Measurements from ENCODE around the gene TOR1AIP2.
"Not testable (repeated sequence)": the region's sequence is repeated elsewhere in the genome, so short reads cannot be mapped to it uniquely, and the experiment has no call there.

TOR1AIP2 gene

GRCh38 chr1:179840107-179840506 lies 37.5 kb downstream of the TOR1AIP2 start:
- no peak overlapping the region for H2AFZ ChIP-seq (ENCODE audit: low read depth, low read length)
- H4K20me1 ChIP-seq (ENCODE audit: insufficient read depth, low read length) = no peaks in the 10 kb centered on the region
- H3K4me1 ChIP-seq (ENCODE audit: insufficient read depth, low read length) = no peaks in the 10 kb centered on the region
- no peak for ATAC-seq (ENCODE audit: insufficient read depth, low read depth)
- no peaks in the 10 kb centered on the region for H3K79me2 ChIP-seq (ENCODE audit: insufficient read depth, low read length)
- no peak overlapping the region for H3K27ac ChIP-seq (ENCODE audit: low read length)
- H3K9ac ChIP-seq (ENCODE audit: low read depth, low read length) = no peak overlapping the region
- no peak overlapping the region for H3K4me3 ChIP-seq (ENCODE audit: low read depth in 1 of 2, low read length in 2 of 2)
- no peak for DNase-seq
- H3K4me2 ChIP-seq (ENCODE audit: insufficient read depth, low read length) = no peak overlapping the region
- no peaks in the 10 kb centered on the region for H3K27me3 ChIP-seq (ENCODE audit: insufficient read depth, low read length, poor library complexity)
- H3K9me3 ChIP-seq (ENCODE audit: insufficient read depth, low read length, severe bottlenecking) = no peaks in the 10 kb centered on the region
- TF ChIP-seq EZH2 (IDR thresholded peaks at IDR 0.05; ENCODE audit: borderline replicate concordance, low read depth, low read length, severe bottlenecking) = no peak
- no peak for TF ChIP-seq CTCF (IDR thresholded peaks at IDR 0.05; ENCODE audit: borderline replicate concordance, extremely low read depth, low read length, poor library complexity, severe bottlenecking)
- H3K36me3 ChIP-seq (ENCODE audit: insufficient read depth, low read length) = peaks cover 11% of the 10 kb centered on the region; the same call in 1 of the 2 replicates

- not testable (repeated sequence) for H3K4me3 ChIP-seq (ENCODE audit: low read depth in 1 of 2, low read length in 2 of 2); DNase-seq; H3K36me3 ChIP-seq (ENCODE audit: insufficient read depth, low read length); H3K9ac ChIP-seq (ENCODE audit: low read depth, low read length); H4K20me1 ChIP-seq (ENCODE audit: insufficient read depth, low read length); H3K27me3 ChIP-seq (ENCODE audit: insufficient read depth, low read length, poor library complexity); H3K79me2 ChIP-seq (ENCODE audit: insufficient read depth, low read length); H3K9me3 ChIP-seq (ENCODE audit: insufficient read depth, low read length, severe bottlenecking); H2AFZ ChIP-seq (ENCODE audit: low read depth, low read length); H3K27ac ChIP-seq (ENCODE audit: low read length); H3K4me2 ChIP-seq (ENCODE audit: insufficient read depth, low read length); ATAC-seq (ENCODE audit: insufficient read depth, low read depth)
- H3K4me1 ChIP-seq (ENCODE audit: insufficient read depth, low read length) = peaks cover 16% of the 10 kb centered on the region
Observed at GRCh38 chr1:179836686-179837445, 40.7 kb downstream of the TOR1AIP2 start.

GRCh38 chr1:179831852-179832699 lies 45.5 kb downstream of the TOR1AIP2 start:
- Histone ChIP-seq H2AFZ (ENCODE audit: low read depth, low read length) (peak overlapping the region; percentile 7; the same call in 1 of the 2 replicates), H3K36me3 (ENCODE audit: insufficient read depth, low read length) (no peaks in the 10 kb centered on the region), H4K20me1 (ENCODE audit: insufficient read depth, low read length) (no peaks in the 10 kb centered on the region), H3K27me3 (ENCODE audit: insufficient read depth, low read length, poor library complexity) (no peaks in the 10 kb centered on the region), H3K9me3 (ENCODE audit: insufficient read depth, low read length, severe bottlenecking) (no peaks in the 10 kb centered on the region), H3K79me2 (ENCODE audit: insufficient read depth, low read length) (no peaks in the 10 kb centered on the region), H3K27ac (ENCODE audit: low read length) (peak overlapping the region; percentile 41), H3K4me3 (ENCODE audit: low read depth in 1 of 2, low read length in 2 of 2) (peak overlapping the region in 1 of 2 experiments; percentile 43; a peak in 2 of 4 replicates), H3K9ac (ENCODE audit: low read depth, low read length) (peak overlapping the region; percentile 10; the same call in 1 of the 2 replicates), H3K4me1 (ENCODE audit: insufficient read depth, low read length) (peaks cover 30% of the 10 kb centered on the region), H3K4me2 (ENCODE audit: insufficient read depth, low read length) (peak overlapping the region; percentile 61)
- DNase-seq (peak; percentile 47), ATAC-seq (ENCODE audit: insufficient read depth, low read depth) (peak; percentile 89)
- peak; percentile 9 for TF ChIP-seq CTCF (IDR thresholded peaks at IDR 0.05; ENCODE audit: borderline replicate concordance, extremely low read depth, low read length, poor library complexity, severe bottlenecking)
- TF ChIP-seq EZH2 (IDR thresholded peaks at IDR 0.05; ENCODE audit: borderline replicate concordance, low read depth, low read length, severe bottlenecking) = no peak

- Histone ChIP-seq H3K27me3 (ENCODE audit: insufficient read depth, low read length, poor library complexity) (no peaks in the 10 kb centered on the region), H3K36me3 (ENCODE audit: insufficient read depth, low read length) (no peaks in the 10 kb centered on the region), H3K27ac (ENCODE audit: low read length) (peak overlapping the region; percentile 41), H3K4me3 (ENCODE audit: low read depth in 1 of 2, low read length in 2 of 2) (peak overlapping the region in 1 of 2 experiments; percentile 43; a peak in 2 of 4 replicates), H2AFZ (ENCODE audit: low read depth, low read length) (peak overlapping the region; percentile 7), H3K9ac (ENCODE audit: low read depth, low read length) (no peak overlapping the region), H3K4me2 (ENCODE audit: insufficient read depth, low read length) (peak overlapping the region; percentile 61), H3K4me1 (ENCODE audit: insufficient read depth, low read length) (peaks cover 30% of the 10 kb centered on the region), H3K79me2 (ENCODE audit: insufficient read depth, low read length) (no peaks in the 10 kb centered on the region), H4K20me1 (ENCODE audit: insufficient read depth, low read length) (no peaks in the 10 kb centered on the region), H3K9me3 (ENCODE audit: insufficient read depth, low read length, severe bottlenecking) (no peaks in the 10 kb centered on the region)
- DNase-seq (no peak), ATAC-seq (ENCODE audit: insufficient read depth, low read depth) (peak; percentile 6; the same call in 1 of the 3 replicates)
- TF ChIP-seq EZH2 (IDR thresholded peaks at IDR 0.05; ENCODE audit: borderline replicate concordance, low read depth, low read length, severe bottlenecking) (no peak), CTCF (IDR thresholded peaks at IDR 0.05; ENCODE audit: borderline replicate concordance, extremely low read depth, low read length, poor library complexity, severe bottlenecking) (no peak)
Observed at GRCh38 chr1:179831225-179831624, 46.4 kb downstream of the TOR1AIP2 start.
